Central memory CD8-positive, alpha-beta T cell (primary cell): ENCODE measurements around the gene PRSS53.
A peak's percentile ranks its signal among the peaks of the same experiment; 100 is the strongest.

Source experiments
- ATAC-seq: fragments of 150-1000 bp; cut with Tn5 transposase; replicated peaks from 2 replicates; pipeline ENCODE4 v1.10.0; 2022; ENCODE audit warnings: mild to moderate bottlenecking, moderate FRiP score, moderate number of reproducible peaks; ENCODE audit not compliant: poor library complexity, severe bottlenecking; ENCODE audit errors: extremely low read depth
- DNase-seq, 2 donors: peaks; one replicate each; pipeline ENCODE4 v3.0.0; 2021; ENCODE audit warnings: low spot score in 2 of 2
- H3K27ac Mint-ChIP-seq: one replicate; pipeline ENCODE4 v1.8.0; 2022; ENCODE audit warnings: low read depth, mild to moderate bottlenecking, moderate library complexity, mixed read lengths
- H3K27me3 Mint-ChIP-seq: one replicate; pipeline ENCODE4 v1.8.0; 2022; ENCODE audit warnings: mixed read lengths
- H3K36me3 Mint-ChIP-seq: one replicate; pipeline ENCODE4 v1.8.0; 2022; ENCODE audit warnings: mild to moderate bottlenecking, moderate library complexity, mixed read lengths; ENCODE audit not compliant: insufficient read depth
- H3K4me1 Mint-ChIP-seq: one replicate; pipeline ENCODE4 v1.8.0; 2022; ENCODE audit warnings: mixed read lengths
- H3K4me3 Mint-ChIP-seq: one replicate; pipeline ENCODE4 v1.8.0; 2022; ENCODE audit warnings: mild to moderate bottlenecking, moderate library complexity, mixed read lengths
- H3K9me3 Mint-ChIP-seq: one replicate; pipeline ENCODE4 v1.8.0; 2022; ENCODE audit warnings: mixed read lengths

The PRSS53 gene

DNA sequence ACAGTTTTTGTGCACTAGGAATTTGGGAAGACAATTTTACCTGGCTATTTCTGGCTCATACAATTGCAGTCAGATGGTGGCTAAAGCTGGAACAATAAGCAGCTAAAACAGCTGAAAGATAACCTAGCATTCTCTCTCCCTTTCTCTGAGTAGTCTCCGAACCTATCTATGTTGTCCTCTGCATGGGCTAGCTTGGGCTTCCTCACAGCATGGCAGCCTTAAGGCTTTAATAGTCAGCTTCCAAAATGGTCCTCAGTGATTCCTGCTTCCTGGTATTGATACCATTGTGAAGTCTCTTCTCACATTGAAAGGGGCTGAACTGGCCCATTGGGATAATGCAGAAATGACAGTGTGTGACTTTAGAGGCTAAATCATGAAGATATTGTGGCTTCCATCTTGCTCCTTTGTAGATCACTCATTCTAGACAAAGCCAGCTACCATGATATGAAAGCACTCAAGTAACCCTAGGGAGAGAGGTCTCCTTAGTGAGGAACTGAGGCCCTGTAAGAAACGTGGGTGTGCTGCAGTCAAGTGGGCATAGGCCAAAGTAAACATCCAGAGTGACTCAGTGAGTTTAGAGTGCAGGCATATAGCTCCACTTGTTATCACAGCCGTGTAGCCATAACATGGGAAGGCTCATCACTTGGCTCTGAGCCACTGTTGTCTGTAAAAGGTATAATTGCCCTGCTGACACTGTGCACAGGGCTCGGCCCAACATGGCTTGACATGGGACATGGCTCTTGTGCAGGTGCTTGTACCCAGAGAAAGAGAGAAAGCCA lies 11.3 kb upstream of the PRSS53 start:
- Mint-ChIP-seq H3K4me3 (no peak overlapping the region), H3K27me3 (no peaks in the 10 kb centered on the region), H3K4me1 (peaks cover 14% of the 10 kb centered on the region), H3K36me3 (no peaks in the 10 kb centered on the region), H3K27ac (no peak overlapping the region), H3K9me3 (no peaks in the 10 kb centered on the region)
- DNase-seq = no peak
- ATAC-seq = no peak

GRCh38 chr16:31094424-31095120 lies 5.8 kb upstream of the PRSS53 start, which contains the start of gene VKORC1:
VKORC1 (minus strand) TSS chr16:31094797; CDS start chr16:31094729, 68 bp downstream.
- DNase-seq (peak; percentile 68 to 70), ATAC-seq (peak; percentile 86)
- no peaks in the 10 kb centered on the region for H3K9me3 Mint-ChIP-seq
- H3K4me3 Mint-ChIP-seq = peak within 1 kb of the TSS; percentile 98
- H3K36me3 Mint-ChIP-seq = peaks cover 6% of the 10 kb centered on the region
- peak within 1 kb of the TSS; percentile 88 for H3K27ac Mint-ChIP-seq
- no peaks in the 10 kb centered on the region for H3K27me3 Mint-ChIP-seq
- H3K4me1 Mint-ChIP-seq = peaks cover 27% of the 10 kb centered on the region

DNA sequence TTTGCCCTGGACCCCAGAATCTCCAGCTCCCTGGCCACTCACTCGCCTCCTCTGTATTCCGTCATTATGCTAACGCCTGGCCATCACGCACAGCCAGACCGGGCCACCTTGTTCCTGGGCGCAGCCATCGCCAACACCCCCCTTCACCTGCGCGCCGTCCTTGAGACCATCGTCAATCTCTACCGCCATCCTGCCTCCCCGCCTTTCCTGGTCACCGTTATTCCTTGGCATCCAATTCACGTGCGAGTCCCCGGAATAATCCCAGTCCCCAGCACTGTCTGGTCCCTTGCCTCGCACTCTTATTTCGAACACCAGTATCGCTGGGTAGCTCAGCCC lies 5.3 kb upstream of the PRSS53 start:
- Mint-ChIP-seq H3K4me3 (peak overlapping the region; percentile 98), H3K4me1 (peaks cover 27% of the 10 kb centered on the region), H3K36me3 (peaks cover 6% of the 10 kb centered on the region), H3K9me3 (no peaks in the 10 kb centered on the region), H3K27ac (peak overlapping the region; percentile 88), H3K27me3 (no peaks in the 10 kb centered on the region)
- no peak for ATAC-seq
- DNase-seq = no peak

- H3K4me1 Mint-ChIP-seq = peaks cover 27% of the 10 kb centered on the region
- H3K27ac Mint-ChIP-seq = no peak overlapping the region
- H3K27me3 Mint-ChIP-seq = no peaks in the 10 kb centered on the region
- peak overlapping the region; percentile 98 for H3K4me3 Mint-ChIP-seq
- H3K9me3 Mint-ChIP-seq = no peaks in the 10 kb centered on the region
- DNase-seq (no peak), ATAC-seq (no peak)
- H3K36me3 Mint-ChIP-seq = peaks cover 6% of the 10 kb centered on the region
These were observed 4.5 kb upstream of the PRSS53 start for GRCh38 chr16:31093132-31093703.

DNA sequence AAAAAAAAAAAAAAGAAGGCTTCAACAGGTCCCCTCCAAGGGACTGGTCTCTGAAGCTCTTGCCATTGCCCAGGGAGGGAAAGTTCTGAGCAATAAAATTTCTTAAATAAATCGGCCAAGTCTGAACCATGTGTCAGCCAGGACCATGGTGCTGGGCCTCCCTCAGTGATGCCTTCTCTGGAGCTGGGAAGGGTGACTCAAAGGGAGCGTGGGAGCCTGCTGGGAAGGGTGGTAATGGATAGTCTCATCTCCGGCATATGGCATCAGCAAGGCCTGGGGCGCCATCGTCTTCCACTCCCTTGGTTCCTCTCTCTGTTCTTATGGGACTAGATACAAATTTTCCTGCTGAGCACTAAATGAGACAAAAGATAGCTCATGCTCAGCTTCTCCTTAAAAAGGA lies 3.6 kb upstream of the PRSS53 start:
- peaks cover 27% of the 10 kb centered on the region for H3K4me1 Mint-ChIP-seq
- H3K36me3 Mint-ChIP-seq = peaks cover 7% of the 10 kb centered on the region
- no peaks in the 10 kb centered on the region for H3K27me3 Mint-ChIP-seq
- no peak overlapping the region for H3K27ac Mint-ChIP-seq
- H3K4me3 Mint-ChIP-seq = peak overlapping the region; percentile 36
- DNase-seq (no peak), ATAC-seq (no peak)
- H3K9me3 Mint-ChIP-seq = no peaks in the 10 kb centered on the region

- no peak for ATAC-seq
- no peak overlapping the region for H3K4me3 Mint-ChIP-seq
- H3K4me1 Mint-ChIP-seq = peaks cover 23% of the 10 kb centered on the region
- DNase-seq = no peak
- H3K9me3 Mint-ChIP-seq = no peaks in the 10 kb centered on the region
- H3K36me3 Mint-ChIP-seq = peaks cover 9% of the 10 kb centered on the region
- H3K27me3 Mint-ChIP-seq = no peaks in the 10 kb centered on the region
- H3K27ac Mint-ChIP-seq = no peak overlapping the region
These were observed 1.8 kb upstream of the PRSS53 start for GRCh38 chr16:31090540-31090939.

- H3K36me3 Mint-ChIP-seq = peaks cover 8% of the 10 kb centered on the region
- no peaks in the 10 kb centered on the region for H3K27me3 Mint-ChIP-seq
- H3K27ac Mint-ChIP-seq = no peak overlapping the region
- no peak overlapping the region for H3K4me3 Mint-ChIP-seq
- H3K4me1 Mint-ChIP-seq = peaks cover 13% of the 10 kb centered on the region
- no peaks in the 10 kb centered on the region for H3K9me3 Mint-ChIP-seq
- DNase-seq (no peak), ATAC-seq (no peak)
These were observed 456 bp upstream of the PRSS53 start for GRCh38 chr16:31089199-31089598.

DNA sequence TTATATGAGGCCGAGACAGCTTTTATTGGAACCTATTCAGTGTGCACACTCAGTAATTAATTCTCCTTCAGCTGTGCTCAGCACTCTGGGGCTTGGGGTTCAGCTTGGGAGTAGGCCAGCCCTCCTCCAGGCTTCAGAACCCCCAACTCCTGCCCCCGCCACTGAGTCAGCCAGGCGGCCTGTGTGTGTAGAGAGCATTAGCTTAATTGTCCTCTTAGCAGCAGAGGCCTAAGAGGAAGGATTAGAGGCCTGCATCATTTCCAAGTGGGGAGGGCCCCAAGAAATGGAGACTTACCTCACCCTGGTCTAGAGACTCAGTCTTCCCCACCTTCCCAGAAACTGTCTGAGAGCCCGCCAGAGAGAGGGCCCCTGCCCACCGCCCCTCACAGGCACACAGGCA lies 772 bp downstream of the PRSS53 start:
- no peak for ATAC-seq
- Mint-ChIP-seq H3K27ac (no peak overlapping the region), H3K4me1 (peaks cover 6% of the 10 kb centered on the region), H3K27me3 (no peaks in the 10 kb centered on the region), H3K36me3 (peaks cover 8% of the 10 kb centered on the region), H3K9me3 (no peaks in the 10 kb centered on the region), H3K4me3 (no peak overlapping the region)
- DNase-seq = no peak

- Mint-ChIP-seq H3K9me3 (no peaks in the 10 kb centered on the region), H3K27me3 (no peaks in the 10 kb centered on the region), H3K4me3 (no peak overlapping the region), H3K4me1 (peaks cover 6% of the 10 kb centered on the region), H3K27ac (no peak overlapping the region), H3K36me3 (peaks cover 8% of the 10 kb centered on the region)
- ATAC-seq (no peak), DNase-seq (no peak)
These were observed 1.3 kb downstream of the PRSS53 start for GRCh38 chr16:31087481-31087880.

DNA sequence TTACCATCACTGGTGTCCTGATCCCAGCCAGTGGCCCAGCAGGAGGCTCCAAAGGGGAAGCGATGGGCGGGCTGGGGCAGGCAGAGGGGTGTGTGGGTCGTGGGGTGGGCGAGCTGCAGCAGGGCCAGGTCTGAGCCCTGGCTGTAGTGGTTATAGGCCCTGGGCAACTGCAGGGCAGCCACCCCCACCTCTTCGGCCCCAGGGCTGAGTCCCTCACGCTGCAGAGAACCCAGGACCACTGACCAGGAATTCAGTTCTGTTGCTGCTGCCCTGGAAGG lies 2.2 kb downstream of the PRSS53 start:
- no peaks in the 10 kb centered on the region for H3K9me3 Mint-ChIP-seq
- peak overlapping the region; percentile 6 for H3K27ac Mint-ChIP-seq
- peaks cover 8% of the 10 kb centered on the region for H3K36me3 Mint-ChIP-seq
- no peak for DNase-seq
- H3K4me1 Mint-ChIP-seq = peaks cover 13% of the 10 kb centered on the region
- H3K4me3 Mint-ChIP-seq = no peak overlapping the region
- ATAC-seq = no peak
- no peaks in the 10 kb centered on the region for H3K27me3 Mint-ChIP-seq

DNA sequence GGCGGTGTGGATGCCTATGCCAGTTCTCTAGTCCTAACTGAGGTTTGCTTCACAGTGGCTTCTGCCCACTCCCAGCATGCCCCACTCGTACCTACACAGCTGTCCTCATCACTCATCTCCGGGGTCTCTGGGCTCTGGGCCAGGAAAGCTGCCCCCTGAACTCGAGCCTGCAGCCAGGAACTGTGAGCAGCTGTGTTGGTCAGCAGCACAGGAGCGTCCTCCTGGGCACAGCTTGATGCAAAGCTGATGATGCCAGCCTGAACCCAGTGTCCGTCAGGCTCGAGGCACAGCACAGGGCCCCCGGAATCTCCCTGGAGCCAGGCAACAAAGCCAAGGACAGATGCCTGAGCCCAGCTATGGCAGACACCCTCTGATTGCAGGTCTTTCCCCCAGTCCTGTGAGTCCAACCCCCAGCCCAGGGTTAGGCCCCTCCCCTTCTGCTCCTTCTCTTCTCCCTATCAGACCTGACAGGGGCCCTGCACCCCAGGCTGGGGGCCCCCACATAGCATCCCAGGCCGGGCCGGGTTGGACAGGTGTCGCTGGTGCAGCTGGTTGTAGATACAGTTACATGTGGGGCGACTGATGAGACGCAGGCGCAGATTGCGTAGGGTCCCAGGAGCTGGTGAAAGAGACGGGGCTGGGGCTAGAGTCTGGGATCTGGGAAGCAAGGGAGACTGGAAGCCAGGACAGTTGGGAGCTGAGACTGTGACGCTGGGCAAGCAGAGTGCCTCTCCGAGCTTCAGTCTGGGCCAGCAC lies 2.7 kb downstream of the PRSS53 start:
- Mint-ChIP-seq H3K9me3 (no peaks in the 10 kb centered on the region), H3K27ac (peak overlapping the region; percentile 73)

GRCh38 chr16:31085411-31085810 lies 3.3 kb downstream of the PRSS53 start:
- ATAC-seq = no peak
- peaks cover 9% of the 10 kb centered on the region for H3K36me3 Mint-ChIP-seq
- no peaks in the 10 kb centered on the region for H3K9me3 Mint-ChIP-seq
- no peak for DNase-seq
- H3K27me3 Mint-ChIP-seq = no peaks in the 10 kb centered on the region
- H3K27ac Mint-ChIP-seq = peak overlapping the region; percentile 73
- no peak overlapping the region for H3K4me3 Mint-ChIP-seq
- peaks cover 13% of the 10 kb centered on the region for H3K4me1 Mint-ChIP-seq

More for the DNA sequence above, 2.7 kb downstream of the PRSS53 start:
- DNase-seq (no peak), ATAC-seq (no peak)
- Mint-ChIP-seq H3K4me1 (peaks cover 13% of the 10 kb centered on the region), H3K27me3 (no peaks in the 10 kb centered on the region), H3K4me3 (no peak overlapping the region), H3K36me3 (peaks cover 8% of the 10 kb centered on the region)
